Psoas muscle (tissue), 8 donors: ENCODE data around the gene C6orf89. TPM values are rescaled to one million over a fixed set of nuclear protein-coding genes. Genes with fewer than 3 reads are reported as not detected.

Experiments
- ATAC-seq, 4 donors: fragments of 200-7000 bp; cut with Tn5 transposase; one replicate each; pipeline ENCODE4 v1.9.1; 2020; ENCODE audit warnings: moderate library complexity in 3 of 4, mild to moderate bottlenecking in 2 of 4
- DNase-seq, 2 donors: peaks; one replicate each; pipeline ENCODE4 v3.0.0-alpha.2; 2020
- H3K27ac ChIP-seq: fragments of 200-600 bp; one replicate; pipeline ENCODE4 v1.8.0; 2022
- H3K27me3 ChIP-seq, 3 donors: fragments of 200-600 bp in 1 of 3; one replicate each; pipeline versions ENCODE4 v1.6.1 to v1.8.0; 2013 to 2022; ENCODE audit warnings: low read length in 2 of 3, mild to moderate bottlenecking in 2 of 3, moderate library complexity in 1 of 3; ENCODE audit not compliant: insufficient read depth in 3 of 3
- H3K36me3 ChIP-seq, 2 donors: fragments of 200-600 bp in 1 of 2; one replicate each; pipeline versions ENCODE4 v1.6.1 to v1.8.0; 2013 to 2022; ENCODE audit warnings: low read depth in 1 of 2, mild to moderate bottlenecking in 1 of 2, moderate library complexity in 1 of 2; ENCODE audit not compliant: insufficient read depth in 1 of 2
- H3K4me1 ChIP-seq: fragments of 200-600 bp; one replicate; pipeline ENCODE4 v1.8.0; 2022
- H3K4me3 ChIP-seq: fragments of 200-600 bp; one replicate; pipeline ENCODE4 v1.8.0; 2022; ENCODE audit warnings: mild to moderate bottlenecking
- H3K9me3 ChIP-seq: fragments of 200-600 bp; one replicate; pipeline ENCODE4 v1.8.0; 2022
- WGBS, 3 donors: extraction: QIAGEN DNeasy Blood & Tissue Kit; methylation state at CpG; one replicate each; pipeline versions ENCODE4 v1.1.6 to v1.1.7; 2013; 5-methylcytosine and 5-hydroxymethylcytosine counted together
- intact Hi-C, 2 donors: fragments of 100-400 bp; cut with DNase I; formaldehyde crosslinking; loops; one replicate each; pipeline versions ENCODE4 v1.11.0 to v1.14.2; 2022
- polyA plus RNA-seq, 3 donors: library from polyadenylated mRNA; stranded (reverse); fragments of 200-250 nt; gene quantifications; one replicate each; pipeline ENCODE4 v1.2.3, GENCODE V29; 2013
- total RNA-seq, 4 donors: library from RNA; stranded (reverse); fragmentation: NEBNext Ultra II Directional in 2 of 4; extraction: Animal tissue kit (Norgen Biotek cat#: 25700) in 2 of 4; gene quantifications; one replicate each; pipeline versions ENCODE4 v1.2.1 to v1.2.4, GENCODE V29; 2021 to 2023
- TF ChIP-seq, protein P1 (sequence below): fragments of 200-600 bp; IDR thresholded peaks from one replicate; pipeline ENCODE4 v1.8.0; 2022; ENCODE audit warnings: antibody characterized with exemption
- donor health status: healthy with polysubstance abuse.
- donor health status: DM: no; HTN: no; CAD: no; lungs with moderate emphysema.
- donor health status: Bipolar disorder and iron deficiency.
- donor health status: healthy.
- donor health status: DM: yes; HTN: yes; CAD: no.
- donor health status: DM: no; HTN: no; CAD: no.
- donor health status: DM: no; HTN: no; CAD: no.
- donor health status: DM: yes; HTN: yes; CAD: no.

The C6orf89 gene
- total and polyA plus RNA-seq, 7 donors, result 23.2 to 56.3 (median 49.6) TPM

DNA sequence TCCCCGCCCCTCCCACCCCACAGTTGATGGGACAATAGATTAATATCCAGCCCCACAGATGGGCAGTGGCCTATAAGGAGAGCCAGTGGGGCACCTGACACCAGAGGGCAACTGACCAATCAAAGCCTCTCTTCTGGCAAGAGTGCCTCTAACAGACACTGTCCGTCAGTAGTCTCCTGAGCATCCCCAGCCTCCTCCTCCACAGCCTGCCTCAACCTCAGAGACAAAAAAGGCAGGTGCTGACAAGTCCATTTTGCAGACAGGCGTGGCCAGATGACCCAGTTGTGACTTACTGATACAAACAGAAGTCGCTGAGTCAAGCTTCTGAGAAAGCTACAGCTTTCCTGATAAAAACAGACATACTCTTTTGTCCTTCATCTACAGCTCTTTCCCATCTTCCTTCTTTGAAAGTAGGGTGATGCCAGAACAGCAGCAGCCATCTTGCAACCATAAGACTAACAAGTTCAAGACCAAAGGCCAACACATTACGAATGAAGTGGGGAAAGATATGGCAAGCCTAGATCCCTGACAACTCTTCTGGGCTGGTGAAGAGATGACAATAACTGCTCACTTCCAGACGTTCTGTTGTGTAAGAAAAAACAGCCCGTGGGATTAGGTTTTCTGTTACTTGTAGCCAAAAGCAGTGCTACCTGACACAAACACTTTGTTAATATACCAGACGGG, 23.4 kb upstream of the C6orf89 start:
- WGBS, 3 donors, result 84 to 89% (median 89%) methylated on average over 8 of the region's 8 CpGs
- H3K9me3 ChIP-seq, result no peaks in the 10 kb centered on the region
- no peak overlapping the region for H3K27ac ChIP-seq
- H3K27me3 ChIP-seq, result no peaks in the 10 kb centered on the region
- TF ChIP-seq, protein P1, sequence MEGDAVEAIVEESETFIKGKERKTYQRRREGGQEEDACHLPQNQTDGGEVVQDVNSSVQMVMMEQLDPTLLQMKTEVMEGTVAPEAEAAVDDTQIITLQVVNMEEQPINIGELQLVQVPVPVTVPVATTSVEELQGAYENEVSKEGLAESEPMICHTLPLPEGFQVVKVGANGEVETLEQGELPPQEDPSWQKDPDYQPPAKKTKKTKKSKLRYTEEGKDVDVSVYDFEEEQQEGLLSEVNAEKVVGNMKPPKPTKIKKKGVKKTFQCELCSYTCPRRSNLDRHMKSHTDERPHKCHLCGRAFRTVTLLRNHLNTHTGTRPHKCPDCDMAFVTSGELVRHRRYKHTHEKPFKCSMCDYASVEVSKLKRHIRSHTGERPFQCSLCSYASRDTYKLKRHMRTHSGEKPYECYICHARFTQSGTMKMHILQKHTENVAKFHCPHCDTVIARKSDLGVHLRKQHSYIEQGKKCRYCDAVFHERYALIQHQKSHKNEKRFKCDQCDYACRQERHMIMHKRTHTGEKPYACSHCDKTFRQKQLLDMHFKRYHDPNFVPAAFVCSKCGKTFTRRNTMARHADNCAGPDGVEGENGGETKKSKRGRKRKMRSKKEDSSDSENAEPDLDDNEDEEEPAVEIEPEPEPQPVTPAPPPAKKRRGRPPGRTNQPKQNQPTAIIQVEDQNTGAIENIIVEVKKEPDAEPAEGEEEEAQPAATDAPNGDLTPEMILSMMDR, result no peak
- intact Hi-C loops, result no loop called here
- ATAC-seq (peak in 3 of 4 donors; percentile 34 to 49 (median 38)), DNase-seq (no peak)
- no peaks in the 10 kb centered on the region for H3K4me1 ChIP-seq
- H3K4me3 ChIP-seq, result no peak overlapping the region
- peaks cover 0 to 29% of the 10 kb centered on the region in 2 donors for H3K36me3 ChIP-seq

DNA sequence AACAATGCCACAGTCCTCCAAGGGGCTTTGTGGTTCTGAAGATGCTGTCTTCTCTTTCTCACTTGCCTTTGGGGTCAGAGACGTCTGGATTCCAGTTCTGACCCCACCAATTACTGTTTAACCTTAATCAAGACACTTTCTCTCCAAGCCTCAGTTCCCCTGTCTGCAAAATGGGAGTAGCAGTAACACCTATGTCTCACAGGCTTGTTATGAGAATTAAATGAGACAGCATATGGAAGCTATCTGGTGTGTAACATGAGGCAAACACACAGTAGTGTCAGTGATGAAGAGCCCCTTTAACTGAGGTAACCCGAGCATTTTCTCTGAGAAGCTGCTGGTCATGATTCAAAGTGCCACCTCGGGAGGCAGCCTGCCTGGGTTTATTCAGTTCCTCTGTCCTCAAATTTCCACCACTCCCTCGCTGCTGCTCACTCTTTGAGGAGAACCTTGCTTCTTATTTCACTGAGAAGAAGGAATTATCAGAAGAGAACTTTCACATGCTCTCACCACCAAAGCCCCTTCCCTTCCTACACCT, 22.8 kb upstream of the C6orf89 start:
- H3K4me3 ChIP-seq, result no peak overlapping the region
- ATAC-seq (no peak), DNase-seq (no peak)
- intact Hi-C loops, result no loop called here
- H3K36me3 ChIP-seq, result peaks cover 0 to 35% of the 10 kb centered on the region in 2 donors
- TF ChIP-seq, protein P1, result no peak
- no peaks in the 10 kb centered on the region for H3K4me1 ChIP-seq
- no peak overlapping the region for H3K27ac ChIP-seq
- WGBS, 3 donors, result 69 to 87% (median 71%) methylated on average over 4 of the region's 4 CpGs
- H3K27me3 ChIP-seq, result no peaks in the 10 kb centered on the region
- H3K9me3 ChIP-seq, result no peaks in the 10 kb centered on the region

DNA sequence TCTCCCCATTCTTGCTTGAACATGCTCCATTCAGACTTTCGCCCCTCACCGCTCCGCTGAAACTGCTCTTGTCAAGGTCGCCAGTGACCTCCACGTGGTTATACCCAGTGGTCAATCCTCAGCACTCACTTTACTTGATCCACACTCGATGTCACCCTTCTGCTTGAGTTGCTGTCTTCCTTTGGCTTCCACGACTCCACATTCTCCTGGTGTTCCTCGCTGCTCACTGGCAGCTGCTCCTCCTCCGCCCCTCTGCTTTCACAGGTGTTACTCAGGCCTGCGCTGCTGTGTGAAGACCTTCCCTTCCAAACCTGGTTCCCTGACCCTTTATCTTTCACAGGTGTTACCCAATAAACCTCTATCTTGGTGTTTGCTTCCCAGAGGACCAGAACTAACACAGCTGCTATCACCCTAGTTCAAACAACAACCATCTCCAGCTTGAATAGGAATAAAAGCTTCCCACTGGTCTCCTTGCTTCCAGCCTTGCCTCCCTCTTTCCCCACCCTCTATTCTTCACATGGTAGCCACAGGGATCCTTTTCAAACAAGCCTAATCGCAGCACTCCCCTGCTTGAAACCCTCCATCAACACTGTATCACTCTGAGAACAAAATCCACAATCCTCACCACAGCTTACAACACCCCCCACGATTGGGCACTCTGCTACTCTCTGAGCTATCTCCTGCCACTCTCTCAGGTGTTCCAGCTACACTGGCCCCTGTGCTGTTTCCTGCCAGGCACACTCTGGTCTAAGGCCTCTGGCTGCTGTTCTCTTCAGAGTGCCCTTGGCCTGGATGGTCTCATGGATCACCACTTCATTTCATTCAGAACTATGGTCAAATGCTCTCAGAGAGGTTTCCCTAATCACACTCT, 21.8 kb upstream of the C6orf89 start:
- no peak overlapping the region for H3K27ac ChIP-seq
- H3K4me3 ChIP-seq, result no peak overlapping the region
- H3K36me3 ChIP-seq, result peaks cover 0 to 43% of the 10 kb centered on the region in 2 donors
- H3K9me3 ChIP-seq, result no peaks in the 10 kb centered on the region
- no peaks in the 10 kb centered on the region for H3K4me1 ChIP-seq
- ATAC-seq (no peak), DNase-seq (no peak)
- intact Hi-C loops, result no loop called here
- H3K27me3 ChIP-seq, result no peaks in the 10 kb centered on the region
- TF ChIP-seq, protein P1, result no peak
- WGBS, 3 donors, result 89 to 91% (median 89%) methylated on average over 12 of the region's 12 CpGs

DNA sequence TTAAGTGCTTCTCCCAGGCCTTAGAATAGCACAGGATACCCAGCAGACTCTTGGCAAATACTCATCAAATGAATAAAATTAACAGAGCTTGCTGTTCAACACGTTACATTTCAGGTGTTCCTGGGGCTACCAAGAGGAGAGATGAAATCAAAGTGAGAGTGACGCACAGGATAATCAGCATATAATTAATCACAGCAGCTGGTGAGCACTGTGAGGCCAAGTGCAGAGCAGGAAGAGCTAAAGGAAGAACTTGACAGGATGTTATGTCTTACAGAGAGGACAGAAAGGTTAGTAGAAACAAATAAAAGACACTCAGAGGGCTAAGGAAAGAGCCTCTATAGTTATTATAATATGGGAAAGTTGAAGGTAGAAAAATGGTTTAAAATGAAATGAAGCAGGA, 19.9 kb upstream of the C6orf89 start:
- ATAC-seq, result no peak
- Histone ChIP-seq H3K4me1 (no peaks in the 10 kb centered on the region), H3K27ac (no peak overlapping the region), H3K27me3 (no peaks in the 10 kb centered on the region), H3K9me3 (no peaks in the 10 kb centered on the region), H3K4me3 (no peak overlapping the region), H3K36me3 (peaks cover 0 to 62% of the 10 kb centered on the region in 2 donors)
- intact Hi-C loops, result no loop called here
- TF ChIP-seq, protein P1, result no peak
- no peak for DNase-seq
- 55 to 61% (median 61%) methylated on average over 2 of the region's 2 CpGs for WGBS, 3 donors
